Spleen (tissue), 11 donors: ENCODE measurements around the gene LAIR2. TPM values are rescaled to one million over a fixed set of nuclear protein-coding genes. Genes with fewer than 3 reads are reported as not detected.

Experiments used
- DNase-seq: peaks from one replicate; pipeline ENCODE4 v3.0.0-alpha.2; 2020
- H3K27ac ChIP-seq, 8 donors: fragments of 200-600 bp; sonication (generic) in 7 of 8; 1 replicate in 4 of 8; 2 replicates in 4 of 8; pipeline versions ENCODE4 v1.5.0 to v1.8.0; 2016 to 2021; ENCODE audit warnings: inconsistent platforms in 4 of 8, mild to moderate bottlenecking in 4 of 8, moderate library complexity in 1 of 8
- H3K27me3 ChIP-seq, 7 donors: fragments of 200-600 bp; sonication (generic) in 6 of 7; replicated peaks in 1 of 7; 1 replicate in 4 of 7; 2 replicates in 3 of 7; pipeline versions ENCODE4 v1.5.0 to v1.8.0; 2016 to 2021; ENCODE audit warnings: inconsistent platforms in 3 of 7, mild to moderate bottlenecking in 1 of 7
- H3K36me3 ChIP-seq, 6 donors: fragments of 200-600 bp; sonication (generic) in 5 of 6; 1 replicate in 4 of 6; 2 replicates in 2 of 6; pipeline versions ENCODE4 v1.5.0 to v1.8.0; 2016 to 2021; ENCODE audit warnings: inconsistent platforms in 2 of 6
- H3K4me1 ChIP-seq, 6 donors: fragments of 200-600 bp; sonication (generic) in 5 of 6; 1 replicate in 3 of 6; 2 replicates in 3 of 6; pipeline versions ENCODE4 v1.5.0 to v1.8.0; 2016 to 2021; ENCODE audit warnings: inconsistent platforms in 3 of 6
- H3K4me3 ChIP-seq, 8 donors: fragments of 200-600 bp; sonication (generic) in 7 of 8; 1 replicate in 4 of 8; 2 replicates in 4 of 8; pipeline versions ENCODE4 v1.5.0 to v1.8.0; 2016 to 2021; ENCODE audit warnings: inconsistent platforms in 4 of 8, mild to moderate bottlenecking in 4 of 8, moderate library complexity in 2 of 8
- H3K9me3 ChIP-seq, 8 donors: fragments of 200-600 bp; sonication (generic) in 7 of 8; 1 replicate in 4 of 8; 2 replicates in 4 of 8; pipeline versions ENCODE4 v1.5.0 to v1.8.0; 2016 to 2021; ENCODE audit warnings: inconsistent platforms in 4 of 8
- POLR2A ChIP-seq, 3 donors: fragments of 450-650 bp; IDR thresholded peaks; one replicate each; pipeline ENCODE4 v1.5.1; 2017; ENCODE audit warnings: antibody characterized with exemption in 3 of 3, mild to moderate bottlenecking in 1 of 3
- POLR2AphosphoS5 ChIP-seq, 3 donors: sonication (generic); formaldehyde crosslinking; IDR thresholded peaks; one replicate each; pipeline ENCODE4 v1.5.1; 2017; ENCODE audit warnings: antibody characterized with exemption in 3 of 3
- WGBS, 5 donors: extraction: QIAGEN DNeasy Blood & Tissue Kit in 3 of 5; methylation state at CpG; one replicate each; pipeline versions ENCODE4 v1.1.5 to v1.1.7; 2013 to 2018; 5-methylcytosine and 5-hydroxymethylcytosine counted together
- intact Hi-C: fragments of 100-400 bp; cut with DNase I; formaldehyde crosslinking; loops from one replicate; pipeline ENCODE4 v1.15.0; 2023; ENCODE audit warnings: low total_unique reads
- polyA plus RNA-seq, 3 donors: library from polyadenylated mRNA; stranded (reverse); fragments of 200-250 nt; gene quantifications; one replicate each; pipeline ENCODE4 v1.2.1, GENCODE V29; 2013
- total RNA-seq, 7 donors: library from RNA; depleted of rRNA in 3 of 7; stranded (reverse); fragments of >200 nt in 3 of 7; fragmentation: NEBNext Ultra II Directional in 4 of 7; extraction: Animal tissue kit (Norgen Biotek cat#: 25700) in 4 of 7; gene quantifications; one replicate each; pipeline versions ENCODE4 v1.1.0 to v1.2.1, GENCODE V29; 2016 to 2021
- TF ChIP-seq, protein P1 (sequence below), 11 experiments: fragments of 200-600 bp in 7 of 11; fragments of 450-650 bp in 4 of 11; sonication (generic) in 4 of 11; IDR thresholded peaks in 8 of 11; conservative IDR thresholded peaks in 3 of 11; 1 replicate in 7 of 11; 2 replicates in 4 of 11; pipeline versions ENCODE4 v1.4.0 to v1.8.0; 2016 to 2021; ENCODE audit warnings: antibody characterized with exemption in 11 of 11, inconsistent platforms in 4 of 11, mild to moderate bottlenecking in 1 of 11
- donor health status: healthy with polysubstance abuse.
- donor health status: DM: no; HTN: no; CAD: no; lungs with moderate emphysema.
- donor health status: DM: no; HTN: no; CAD: no.
- donor health status: Bipolar disorder and iron deficiency.
- donor health status: healthy.
- donor health status: DM: no; HTN: no; CAD: no.
- donor health status: DM: yes; HTN: yes; CAD: no.

Gene LAIR2
- total and polyA plus RNA-seq, 10 donors: 0.28 to 4.9 (median 3.1) TPM; not detected in 4

GRCh38 chr19:54473892-54474372 lies 28.7 kb upstream of the LAIR2 start:
- H3K4me3 ChIP-seq: peak overlapping the region in 1 of 8 donors; percentile 62
- H3K36me3 ChIP-seq: no peaks in the 10 kb centered on the region
- TF ChIP-seq POLR2A (IDR thresholded peaks at IDR 0.05): no peak
- TF ChIP-seq, protein P1, sequence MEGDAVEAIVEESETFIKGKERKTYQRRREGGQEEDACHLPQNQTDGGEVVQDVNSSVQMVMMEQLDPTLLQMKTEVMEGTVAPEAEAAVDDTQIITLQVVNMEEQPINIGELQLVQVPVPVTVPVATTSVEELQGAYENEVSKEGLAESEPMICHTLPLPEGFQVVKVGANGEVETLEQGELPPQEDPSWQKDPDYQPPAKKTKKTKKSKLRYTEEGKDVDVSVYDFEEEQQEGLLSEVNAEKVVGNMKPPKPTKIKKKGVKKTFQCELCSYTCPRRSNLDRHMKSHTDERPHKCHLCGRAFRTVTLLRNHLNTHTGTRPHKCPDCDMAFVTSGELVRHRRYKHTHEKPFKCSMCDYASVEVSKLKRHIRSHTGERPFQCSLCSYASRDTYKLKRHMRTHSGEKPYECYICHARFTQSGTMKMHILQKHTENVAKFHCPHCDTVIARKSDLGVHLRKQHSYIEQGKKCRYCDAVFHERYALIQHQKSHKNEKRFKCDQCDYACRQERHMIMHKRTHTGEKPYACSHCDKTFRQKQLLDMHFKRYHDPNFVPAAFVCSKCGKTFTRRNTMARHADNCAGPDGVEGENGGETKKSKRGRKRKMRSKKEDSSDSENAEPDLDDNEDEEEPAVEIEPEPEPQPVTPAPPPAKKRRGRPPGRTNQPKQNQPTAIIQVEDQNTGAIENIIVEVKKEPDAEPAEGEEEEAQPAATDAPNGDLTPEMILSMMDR (IDR thresholded peaks at IDR 0.05 in 8 of 11, conservative IDR thresholded peaks at IDR 0.05 in 3 of 11): no peak
- no peak for TF ChIP-seq POLR2AphosphoS5 (IDR thresholded peaks at IDR 0.05)
- no peaks in the 10 kb centered on the region for H3K9me3 ChIP-seq
- intact Hi-C loops: no loop called here
- peaks cover 0 to 86% (median 10%) of the 10 kb centered on the region in 7 donors for H3K27me3 ChIP-seq
- H3K4me1 ChIP-seq: peaks cover 15 to 45% (median 34%) of the 10 kb centered on the region in 6 donors
- peak overlapping the region in 7 of 8 donors; percentile 51 to 80 (median 68) for H3K27ac ChIP-seq
- DNase-seq: peak; percentile 28
- WGBS, 5 donors: 63 to 81% (median 75%) methylated on average over 6 of the region's 6 CpGs

- no peak for TF ChIP-seq POLR2A (IDR thresholded peaks at IDR 0.05)
- TF ChIP-seq POLR2AphosphoS5 (IDR thresholded peaks at IDR 0.05): no peak
- TF ChIP-seq, protein P1 (IDR thresholded peaks at IDR 0.05 in 8 of 11, conservative IDR thresholded peaks at IDR 0.05 in 3 of 11): no peak
- Histone ChIP-seq H3K4me1 (peaks cover 7 to 43% (median 27%) of the 10 kb centered on the region in 6 donors), H3K36me3 (no peaks in the 10 kb centered on the region), H3K4me3 (no peak overlapping the region), H3K27me3 (peaks cover 0 to 85% (median 9%) of the 10 kb centered on the region in 7 donors), H3K27ac (no peak overlapping the region), H3K9me3 (no peaks in the 10 kb centered on the region)
- peak; percentile 51 for DNase-seq
- intact Hi-C loops: no loop called here
- 83 to 95% (median 87%) methylated on average over 11 of the region's 11 CpGs for WGBS, 5 donors
Measured at GRCh38 chr19:54475706-54476105, 26.9 kb upstream of the LAIR2 start.

GRCh38 chr19:54477650-54478049 lies 25.0 kb upstream of the LAIR2 start:
- Histone ChIP-seq H3K27ac (no peak overlapping the region), H3K4me1 (peaks cover 0 to 51% (median 32%) of the 10 kb centered on the region in 6 donors), H3K27me3 (peaks cover 0 to 85% (median 0%) of the 10 kb centered on the region in 7 donors), H3K9me3 (no peaks in the 10 kb centered on the region), H3K36me3 (no peaks in the 10 kb centered on the region), H3K4me3 (no peak overlapping the region)
- no peak for DNase-seq
- 56 to 72% (median 65%) methylated on average over 3 of the region's 3 CpGs for WGBS, 5 donors
- TF ChIP-seq, protein P1 (IDR thresholded peaks at IDR 0.05 in 8 of 11, conservative IDR thresholded peaks at IDR 0.05 in 3 of 11): no peak
- TF ChIP-seq POLR2AphosphoS5 (IDR thresholded peaks at IDR 0.05) (no peak), POLR2A (IDR thresholded peaks at IDR 0.05) (no peak)
- intact Hi-C loops: no loop called here

- DNase-seq: no peak
- Histone ChIP-seq H3K9me3 (no peaks in the 10 kb centered on the region), H3K27me3 (peaks cover 0 to 82% (median 0%) of the 10 kb centered on the region in 7 donors), H3K36me3 (no peaks in the 10 kb centered on the region), H3K27ac (no peak overlapping the region), H3K4me1 (peaks cover 0 to 46% (median 30%) of the 10 kb centered on the region in 6 donors), H3K4me3 (no peak overlapping the region)
- 16 to 19% (median 18%) methylated on average over 10 of the region's 10 CpGs for WGBS, 5 donors
- TF ChIP-seq, protein P1 (IDR thresholded peaks at IDR 0.05 in 8 of 11, conservative IDR thresholded peaks at IDR 0.05 in 3 of 11): peak in 9 of 11 experiments; percentile 15 to 69 (median 58)
- no peak for TF ChIP-seq POLR2AphosphoS5 (IDR thresholded peaks at IDR 0.05)
- no peak for TF ChIP-seq POLR2A (IDR thresholded peaks at IDR 0.05)
- intact Hi-C loops: no loop called here
Measured at GRCh38 chr19:54478677-54479266, 23.9 kb upstream of the LAIR2 start.
